Brain microvascular endothelial cell (primary cell): ENCODE measurements around the gene TRIP12.
"Not testable (repeated sequence)": the region's sequence is repeated elsewhere in the genome, so short reads cannot be mapped to it uniquely, and the experiment has no call there.

Experiments
- DNase-seq: peaks from one replicate; pipeline ENCODE4 v3.0.0-alpha.2; 2020
- H3K27ac ChIP-seq: fragments of 250-450 bp; sonication (Bioruptor Pico); 2 replicates; pipeline ENCODE4 v1.5.1; 2020; ENCODE audit warnings: mild to moderate bottlenecking, moderate library complexity
- H3K27me3 ChIP-seq: fragments of 250-450 bp; sonication (Bioruptor Pico); replicated peaks from 2 replicates; pipeline ENCODE4 v1.5.1; 2020; ENCODE audit warnings: mild to moderate bottlenecking
- H3K36me3 ChIP-seq: fragments of 250-450 bp; sonication (Bioruptor Pico); replicated peaks from 2 replicates; pipeline ENCODE4 v1.5.1; 2020; ENCODE audit warnings: mild to moderate bottlenecking
- H3K4me3 ChIP-seq: 2 replicates; pipeline ENCODE4 v1.5.1; 2011; ENCODE audit warnings: low read depth, mild to moderate bottlenecking, control low read depth, low read length, moderate library complexity
- CTCF ChIP-seq: IDR thresholded peaks from 2 replicates; pipeline ENCODE4 v1.5.1; 2011; ENCODE audit warnings: low read depth, mild to moderate bottlenecking, moderate library complexity, low read length, control low read depth, inconsistent platforms; ENCODE audit errors: missing control alignments
- in situ Hi-C: cut with HindIII; loops from 2 replicates; pipeline ENCODE4 v1.10.0; 2017; ENCODE audit warnings: low sequenced_read_pairs, low pct_ligation_motif_present

Gene TRIP12

GRCh38 chr2:229942671-229943070 lies 20.9 kb upstream of the TRIP12 start:
- TF ChIP-seq CTCF = no peak
- no peak for DNase-seq
- in situ Hi-C loops = no loop called here
- no peak overlapping the region for H3K4me3 ChIP-seq
- H3K27me3 ChIP-seq = no peaks in the 10 kb centered on the region
- H3K36me3 ChIP-seq = no peaks in the 10 kb centered on the region
- H3K27ac ChIP-seq = no peak overlapping the region

DNA sequence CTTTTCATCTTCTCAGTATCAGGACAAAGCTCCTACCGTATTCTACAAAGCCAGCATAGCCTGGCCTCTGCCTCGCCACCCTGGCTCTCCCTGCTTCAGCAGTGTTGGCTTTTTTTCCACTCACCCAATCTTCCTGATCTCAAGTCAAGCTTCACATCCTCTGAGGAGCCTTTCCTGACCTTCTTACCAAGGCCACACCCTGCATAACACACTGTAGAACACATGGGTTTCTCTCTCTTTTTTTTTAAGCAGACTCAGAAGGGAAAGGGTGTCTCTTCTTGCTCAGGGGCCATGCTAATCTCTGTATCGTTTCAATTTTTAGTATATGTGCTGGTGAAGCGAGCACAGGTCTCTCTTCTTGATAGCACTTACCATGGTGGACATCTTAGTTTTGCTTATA lies 15.7 kb upstream of the TRIP12 start:
- no peaks in the 10 kb centered on the region for H3K27me3 ChIP-seq
- no peak for DNase-seq
- TF ChIP-seq CTCF = no peak
- no peak overlapping the region for H3K4me3 ChIP-seq
- no peaks in the 10 kb centered on the region for H3K36me3 ChIP-seq
- H3K27ac ChIP-seq = no peak overlapping the region
- in situ Hi-C loops = no loop called here

- in situ Hi-C loops = no loop called here
- Histone ChIP-seq H3K4me3 (no peak overlapping the region), H3K27me3 (no peaks in the 10 kb centered on the region), H3K27ac (no peak overlapping the region), H3K36me3 (no peaks in the 10 kb centered on the region)
- no peak for TF ChIP-seq CTCF
- no peak for DNase-seq
These were observed 9.4 kb upstream of the TRIP12 start for GRCh38 chr2:229931241-229931640.

DNA sequence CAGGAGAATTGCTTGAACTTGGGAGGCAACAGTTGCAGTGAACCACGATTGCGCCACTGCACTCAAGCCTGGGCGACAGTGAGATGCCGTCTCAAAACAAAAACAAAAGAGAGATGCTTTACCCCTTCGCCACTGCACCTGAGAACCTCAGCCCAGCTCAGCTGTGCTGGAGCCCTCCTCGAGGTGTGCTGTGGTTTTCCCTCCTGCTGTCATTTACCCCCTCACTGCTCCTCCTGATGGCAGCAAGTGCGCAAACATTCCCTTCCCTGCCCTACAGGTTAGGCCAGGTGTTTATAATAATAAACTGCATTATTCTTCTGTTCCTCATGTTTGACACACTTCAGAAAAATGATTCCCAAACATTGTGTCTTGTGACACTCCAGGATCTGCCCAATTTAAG lies 8.8 kb upstream of the TRIP12 start:
- no peak for TF ChIP-seq CTCF
- H3K27me3 ChIP-seq = no peaks in the 10 kb centered on the region
- H3K36me3 ChIP-seq = no peaks in the 10 kb centered on the region
- in situ Hi-C loops = no loop called here
- no peak overlapping the region for H3K27ac ChIP-seq
- H3K4me3 ChIP-seq = no peak overlapping the region
- no peak for DNase-seq

DNA sequence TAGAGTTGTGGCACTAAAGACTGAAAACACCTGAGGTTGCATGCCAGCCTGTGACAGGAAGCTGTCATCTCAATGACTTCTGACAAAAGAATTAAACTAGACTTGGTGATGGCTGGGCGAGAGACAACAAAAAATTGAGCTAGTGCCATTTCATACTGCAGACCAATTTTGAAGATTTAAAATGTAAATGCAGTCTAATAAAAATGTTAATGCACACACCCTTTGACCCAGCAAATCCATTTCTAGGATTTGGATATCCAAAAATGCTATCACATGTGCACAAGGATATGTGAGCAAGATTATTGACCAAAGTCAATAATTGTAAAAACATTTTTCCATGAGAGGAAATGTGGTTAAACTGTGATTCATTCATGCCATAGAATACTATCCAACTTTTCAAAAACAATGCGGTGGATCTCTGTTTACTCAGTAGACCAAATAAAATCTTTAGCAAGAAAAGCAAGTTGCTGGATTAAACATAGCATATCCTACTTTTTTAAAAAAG lies 6.1 kb upstream of the TRIP12 start:
- no peak for TF ChIP-seq CTCF
- Histone ChIP-seq H3K27ac (no peak overlapping the region), H3K27me3 (no peaks in the 10 kb centered on the region), H3K36me3 (no peaks in the 10 kb centered on the region), H3K4me3 (no peak overlapping the region)
- in situ Hi-C loops = no loop called here
- DNase-seq = no peak

GRCh38 chr2:229925201-229925600 lies 3.4 kb upstream of the TRIP12 start:
- no peaks in the 10 kb centered on the region for H3K27me3 ChIP-seq
- H3K4me3 ChIP-seq = no peak overlapping the region
- H3K36me3 ChIP-seq = no peaks in the 10 kb centered on the region
- DNase-seq = no peak
- H3K27ac ChIP-seq = no peak overlapping the region
- no peak for TF ChIP-seq CTCF
- in situ Hi-C loops = no loop called here

- in situ Hi-C loops, H3K27me3 ChIP-seq, H3K4me3 ChIP-seq, H3K36me3 ChIP-seq, DNase-seq, H3K27ac ChIP-seq: not testable (repeated sequence)
These were observed 2.7 kb upstream of the TRIP12 start for GRCh38 chr2:229924541-229924940.
